HUDEP-2 (cell line): ENCODE data around the gene PCSK5.
"Not testable (repeated sequence)": the region's sequence is repeated elsewhere in the genome, so short reads cannot be mapped to it uniquely, and the experiment has no call there.

Source experiments
- DNase-seq, 76 experiments: peaks; one replicate each; lab custom pipeline; 2025; ENCODE audit not compliant: unreplicated experiment in 76 of 76; lab: John Stamatoyannopoulos, UW

Gene PCSK5

DNA sequence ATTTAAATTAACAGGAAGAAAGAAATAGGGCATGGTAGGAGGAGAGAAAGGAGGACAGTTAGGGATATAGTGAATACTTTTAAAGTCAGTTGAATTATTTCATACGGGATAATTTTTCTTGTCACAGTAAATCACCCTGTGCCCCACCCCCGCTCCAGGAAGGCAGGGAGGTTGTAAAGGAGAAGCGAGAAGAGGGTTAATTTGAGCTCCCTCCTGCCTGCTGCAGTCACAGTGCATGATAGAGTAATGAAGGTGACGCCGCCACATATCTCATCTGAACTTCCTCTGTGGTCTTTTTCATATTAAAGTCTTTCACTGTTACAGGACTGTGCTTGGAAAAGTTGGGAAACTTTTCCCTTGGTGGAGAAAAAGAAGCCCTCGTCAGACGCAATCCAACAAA is 896 bp upstream of the PCSK5 start:
- DNase-seq: no peak

DNA sequence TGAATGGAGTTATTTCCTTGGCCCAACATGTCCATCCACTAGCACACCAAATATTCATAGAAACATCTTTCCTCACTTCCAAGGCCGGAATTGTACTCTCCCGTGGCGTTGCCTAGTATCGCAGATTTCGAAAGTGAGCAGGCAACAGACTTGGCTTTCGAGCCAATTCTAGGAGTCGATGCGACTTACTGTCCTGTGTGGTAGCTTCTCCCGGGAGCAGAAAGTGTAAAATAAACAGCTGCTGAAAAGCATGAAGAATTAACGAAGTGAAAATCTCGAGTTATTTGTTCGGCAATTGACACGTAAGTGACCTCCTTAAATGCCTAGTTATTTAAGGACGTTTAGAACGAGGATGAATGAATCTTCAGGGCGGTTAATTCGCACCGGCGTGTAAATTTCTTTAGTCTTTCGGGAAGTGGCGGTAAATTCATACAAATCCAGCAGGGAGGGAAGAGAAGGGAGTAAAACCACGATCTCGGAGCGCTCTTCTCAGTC is 449 bp upstream of the PCSK5 start:
- DNase-seq: peak in 2 of 76 experiments; percentile 3 to 4

DNA sequence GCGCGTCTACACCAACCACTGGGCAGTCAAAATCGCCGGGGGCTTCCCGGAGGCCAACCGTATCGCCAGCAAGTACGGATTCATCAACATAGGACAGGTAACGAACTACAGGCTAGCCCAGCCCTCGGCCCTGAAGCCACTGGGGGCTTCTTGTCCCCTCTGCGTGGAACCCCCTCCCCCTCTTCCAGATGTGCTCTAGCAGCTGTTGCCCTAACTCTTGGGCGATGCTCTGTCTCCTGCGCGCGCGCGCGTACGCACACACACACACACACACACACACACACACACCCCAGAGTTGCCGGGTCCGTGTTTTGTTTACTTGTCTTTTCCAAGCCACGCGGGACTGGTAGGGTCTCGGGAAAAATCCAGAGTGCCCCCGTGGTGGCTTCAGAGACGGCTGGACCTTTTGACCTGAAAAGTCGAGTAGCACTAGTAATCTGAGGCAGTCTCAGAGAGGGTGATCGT is 836 bp downstream of the PCSK5 start:
- DNase-seq: no peak

- no peak for DNase-seq
Measured at GRCh38 chr9:75891771-75892215, 1.3 kb downstream of the PCSK5 start.

GRCh38 chr9:75892216-75892911 is 1.9 kb downstream of the PCSK5 start:
- no peak for DNase-seq

- DNase-seq: no peak
Measured at GRCh38 chr9:75893106-75893505, 2.6 kb downstream of the PCSK5 start.

- no peak for DNase-seq
Measured at GRCh38 chr9:75894566-75894965, 4.1 kb downstream of the PCSK5 start.

DNA sequence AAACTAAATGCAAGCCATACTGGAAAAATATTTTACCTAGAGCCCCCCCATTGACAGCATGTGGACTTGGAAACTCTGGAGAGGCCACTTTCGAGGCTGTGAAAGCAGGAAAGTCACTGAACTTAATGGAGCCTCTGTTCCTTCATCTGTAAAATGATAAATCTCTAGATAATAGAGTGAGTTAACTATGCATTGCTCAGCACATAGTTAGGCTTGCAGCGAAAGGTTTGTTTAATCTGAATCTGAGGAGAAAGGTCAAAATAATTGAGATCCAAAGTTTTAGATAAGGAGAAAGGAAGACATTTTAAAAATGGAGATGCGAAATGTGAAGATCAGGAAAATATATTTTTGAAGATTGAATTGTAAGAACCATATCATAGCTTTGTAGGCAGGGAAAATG is 4.6 kb downstream of the PCSK5 start:
- DNase-seq: no peak

- DNase-seq: no peak
Measured at GRCh38 chr9:75896193-75896592, 5.7 kb downstream of the PCSK5 start.

DNA sequence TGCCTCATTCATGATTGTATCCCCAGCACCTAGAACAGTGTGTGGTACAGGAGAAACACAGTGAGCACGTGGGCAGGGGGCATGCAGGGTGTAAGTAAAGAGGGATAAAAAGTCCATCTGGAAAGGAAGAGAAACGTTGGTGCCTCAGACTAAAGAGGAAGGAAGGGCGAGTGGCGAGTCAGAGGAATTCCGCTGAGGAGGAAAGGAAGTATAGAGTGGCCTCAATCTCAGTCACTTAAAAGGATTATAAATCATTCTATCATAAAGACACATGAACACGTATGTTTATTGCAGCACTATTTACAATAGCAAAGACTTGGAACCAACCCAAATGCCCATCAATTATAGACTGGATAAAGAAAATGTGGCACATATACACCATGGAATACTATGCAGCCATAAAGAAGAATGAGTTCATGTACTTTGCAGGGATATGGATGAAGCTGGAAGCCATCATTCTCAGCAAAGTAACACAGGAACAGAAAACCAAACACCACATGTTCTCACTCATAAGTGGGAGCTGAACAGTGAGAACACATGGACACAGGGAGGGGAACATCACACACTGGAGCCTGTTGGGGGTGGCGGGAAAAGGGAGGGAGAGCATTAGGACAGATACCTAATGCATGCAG is 10.5 kb downstream of the PCSK5 start:
- DNase-seq: not testable (repeated sequence)

- no peak for DNase-seq
Measured at GRCh38 chr9:75903785-75904360, 13.4 kb downstream of the PCSK5 start.

DNA sequence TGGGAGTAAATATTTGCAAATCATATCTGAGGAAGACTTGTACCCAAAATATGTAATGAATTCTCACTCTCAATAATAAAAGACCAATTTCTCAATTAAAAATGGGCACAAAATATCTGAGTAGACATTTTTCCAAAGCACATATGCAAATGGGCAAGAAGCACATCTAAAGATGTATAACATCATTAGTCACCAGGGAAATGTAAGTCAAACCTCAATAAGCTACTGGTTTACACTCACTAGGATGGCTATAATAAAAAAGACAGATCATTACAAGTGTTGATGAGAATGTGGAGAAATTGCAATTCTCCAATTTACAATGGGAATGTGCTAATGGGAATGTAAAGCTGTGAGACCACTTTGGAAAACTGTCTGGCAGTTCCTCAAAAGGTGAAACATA is 13.9 kb downstream of the PCSK5 start:
- DNase-seq: no peak

DNA sequence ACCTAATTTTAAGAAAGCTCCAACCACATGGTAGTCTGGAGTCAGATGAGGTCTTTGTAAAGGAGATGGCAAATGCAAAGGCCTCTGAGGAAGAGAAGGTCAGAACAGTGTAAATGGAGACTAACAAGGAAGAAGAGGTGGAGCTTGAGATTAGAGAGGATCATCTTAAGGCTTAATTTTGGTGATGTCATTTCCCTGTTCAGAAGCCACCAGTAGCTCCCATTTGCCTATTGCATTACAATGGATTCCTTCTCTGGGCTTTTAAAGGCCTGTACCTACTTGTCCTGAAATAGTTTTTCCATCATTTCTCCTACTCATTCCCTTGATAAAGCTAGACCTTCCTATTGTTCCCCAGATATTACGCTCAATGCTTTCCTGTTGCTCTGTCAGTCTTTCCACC is 16.1 kb downstream of the PCSK5 start:
- DNase-seq: no peak

GRCh38 chr9:75907329-75907728 is 16.9 kb downstream of the PCSK5 start:
- no peak for DNase-seq

- no peak for DNase-seq
Measured at GRCh38 chr9:75907923-75908322, 17.4 kb downstream of the PCSK5 start.

DNA sequence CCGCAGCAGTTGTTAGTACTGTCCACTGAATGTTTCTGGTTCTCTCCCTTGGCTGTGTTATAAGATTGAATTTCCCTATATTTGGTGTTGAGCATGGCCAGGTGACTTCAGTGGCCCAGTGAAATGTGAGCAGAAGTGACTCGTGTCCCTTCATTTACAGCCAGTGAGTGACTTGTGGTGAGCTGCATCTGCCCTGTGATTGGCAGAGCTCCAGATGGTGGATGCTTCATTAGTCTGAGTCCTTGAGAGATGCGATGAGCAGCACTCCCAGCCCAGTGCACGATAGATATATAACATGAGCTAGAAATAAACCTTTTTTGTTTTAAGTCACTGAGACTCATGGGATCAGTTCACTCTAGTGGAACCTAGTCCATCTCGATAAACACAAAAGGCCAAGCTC is 19.3 kb downstream of the PCSK5 start:
- DNase-seq: peak in 1 of 76 experiments; percentile 1

DNA sequence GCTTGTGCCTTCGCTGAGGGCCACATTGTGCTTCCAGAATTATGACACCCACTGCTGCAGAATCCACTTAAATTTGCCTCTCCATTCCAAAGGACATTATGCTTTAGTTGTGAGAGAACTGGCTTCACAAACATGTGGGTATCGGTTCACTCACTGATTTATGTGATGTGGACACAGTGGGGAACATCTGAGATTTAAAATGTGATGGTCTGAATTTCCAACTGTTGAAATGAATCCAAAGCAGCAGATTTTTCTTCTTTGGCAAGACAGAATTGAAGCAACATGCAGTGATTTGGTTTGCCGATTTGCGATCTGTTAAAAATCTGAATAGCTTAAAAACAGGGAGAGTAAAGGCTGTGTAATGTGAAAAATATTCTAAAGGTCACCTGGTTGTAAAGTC is 20.3 kb downstream of the PCSK5 start:
- no peak for DNase-seq

GRCh38 chr9:75911390-75911789 is 20.9 kb downstream of the PCSK5 start:
- DNase-seq: no peak

DNA sequence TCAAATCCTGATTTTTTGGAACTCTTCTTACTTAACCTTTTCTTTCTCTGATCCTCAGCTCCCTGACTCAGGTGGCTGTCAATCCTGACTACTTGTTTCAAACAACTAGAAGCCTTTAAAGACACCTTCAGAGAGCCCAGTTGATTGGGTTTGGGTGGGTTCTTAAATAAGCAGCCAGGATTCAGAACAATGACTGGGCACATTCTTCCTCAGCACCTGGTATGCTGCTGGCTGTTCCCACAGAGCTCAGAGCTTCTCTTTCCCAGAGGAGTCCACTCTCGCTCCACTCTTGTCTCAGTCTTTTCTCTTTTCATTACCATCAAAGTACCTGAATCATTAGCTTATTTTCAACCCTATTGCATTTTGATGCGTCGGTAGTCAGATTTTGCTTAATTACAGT is 22.5 kb downstream of the PCSK5 start:
- no peak for DNase-seq

- no peak for DNase-seq
Measured at GRCh38 chr9:75914002-75914401, 23.5 kb downstream of the PCSK5 start.

DNA sequence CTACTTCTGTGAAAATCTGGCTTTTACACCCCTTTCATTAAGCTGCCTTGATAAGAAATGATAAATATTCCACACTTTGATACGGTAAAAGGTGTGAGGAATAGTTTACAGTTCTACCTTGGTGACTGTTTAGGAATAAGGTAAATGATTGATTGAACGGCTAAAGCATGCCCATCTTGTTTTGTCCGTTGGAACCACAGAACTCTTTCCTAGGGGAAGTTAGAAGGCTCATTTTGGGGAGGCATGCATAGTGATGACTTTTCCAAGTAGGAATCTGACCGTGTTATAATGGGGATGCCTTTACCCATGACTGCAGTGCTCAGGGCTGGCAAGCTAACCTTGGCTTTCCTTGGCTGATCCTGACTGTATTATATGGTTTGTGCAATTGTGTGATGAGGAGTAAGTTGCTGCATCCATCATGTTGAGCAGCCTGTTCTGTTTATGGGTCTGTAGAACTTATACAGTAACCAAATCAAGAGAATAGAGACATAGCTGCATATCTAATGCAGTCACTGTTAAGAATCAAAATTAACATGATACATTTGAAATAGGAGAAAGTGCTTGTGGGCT is 24.5 kb downstream of the PCSK5 start:
- DNase-seq: no peak

GRCh38 chr9:75918154-75918553 is 27.7 kb downstream of the PCSK5 start:
- DNase-seq: no peak
